Measurements from ENCODE around the gene DNAJC18.
"Not testable (repeated sequence)": the region's sequence is repeated elsewhere in the genome, so short reads cannot be mapped to it uniquely, and the experiment has no call there.

Gene DNAJC18

DNA sequence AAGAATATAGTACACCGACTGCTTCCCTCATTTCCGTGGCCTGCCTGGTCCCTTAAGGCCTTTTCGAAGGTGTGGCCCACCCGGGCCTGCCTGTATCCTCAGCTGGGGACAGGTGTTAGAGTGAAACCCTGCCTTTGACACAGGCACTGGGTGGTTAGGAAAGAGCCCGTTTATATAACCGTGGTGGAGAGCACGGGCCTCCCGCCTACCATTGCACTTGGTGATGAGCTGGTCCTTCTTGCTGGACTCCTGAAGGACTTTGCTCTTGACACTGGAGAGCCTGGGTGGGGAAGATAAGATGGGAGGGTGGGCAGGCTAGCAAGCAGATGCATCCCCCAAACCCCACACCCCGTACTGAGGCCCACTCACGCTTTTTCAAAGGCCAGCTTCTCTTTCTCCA, 37.8 kb downstream of the DNAJC18 start:
- DNase-seq = no peak

- DNase-seq = no peak
Measured at GRCh38 chr5:139399501-139400121, 39.7 kb downstream of the DNAJC18 start.

DNA sequence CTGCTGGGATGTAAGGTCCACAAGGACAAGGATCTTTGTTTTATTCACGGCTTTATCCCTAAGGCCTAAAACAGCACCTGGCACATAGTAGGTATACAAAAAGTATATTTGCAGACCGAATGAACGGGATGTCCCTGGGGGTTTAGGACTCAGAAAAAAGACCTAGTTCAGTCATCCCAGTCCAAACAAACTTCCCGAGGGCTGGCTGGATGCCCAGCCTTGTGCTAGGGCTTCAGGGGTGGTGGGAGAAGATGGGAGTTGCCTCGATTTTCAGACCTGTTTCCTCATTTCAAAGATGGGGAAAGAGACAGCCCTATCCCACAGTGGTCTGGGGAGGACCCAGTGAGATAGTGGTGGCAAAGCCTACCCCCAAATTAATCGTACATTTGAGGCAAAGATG, 41.4 kb downstream of the DNAJC18 start:
- no peak for DNase-seq

GRCh38 chr5:139396691-139397090, 42.6 kb downstream of the DNAJC18 start:
- no peak for DNase-seq

DNA sequence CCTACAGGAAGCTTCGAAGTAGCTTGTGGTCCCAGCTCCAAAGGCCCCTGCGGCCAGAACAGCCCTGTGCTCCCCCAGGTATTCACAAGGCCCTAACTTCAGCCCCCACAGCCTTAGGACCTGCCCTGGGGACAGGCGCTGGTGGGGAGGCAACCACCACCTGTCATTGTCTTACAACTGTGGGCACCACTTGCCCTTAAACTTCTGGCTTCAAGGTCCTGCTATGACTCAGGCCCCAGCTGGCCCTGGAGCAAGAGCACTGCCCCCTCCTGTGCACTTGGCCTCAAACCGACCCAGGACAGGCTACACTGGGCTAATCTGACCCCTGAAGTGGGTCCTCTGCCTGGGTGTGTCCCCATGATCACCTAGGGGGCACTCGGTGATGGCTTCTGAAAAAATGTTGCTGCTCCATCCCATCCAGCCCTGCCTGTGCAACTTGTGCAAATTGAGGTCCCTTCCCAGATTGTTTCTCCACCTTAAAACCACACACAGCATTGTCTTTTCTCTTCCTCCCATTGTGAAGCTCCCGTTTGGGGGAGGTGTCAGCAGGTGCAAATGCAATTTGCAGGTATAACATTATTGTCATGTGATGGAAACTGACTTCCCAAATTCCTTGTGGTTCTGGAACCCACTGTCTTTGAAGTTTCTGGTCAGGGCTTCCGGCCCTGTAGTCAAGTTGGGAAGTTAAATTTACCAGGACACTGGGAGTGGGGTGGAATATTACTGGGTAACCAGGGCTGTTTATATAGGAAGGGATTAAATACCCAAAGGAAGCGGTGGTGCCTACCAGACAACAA, 43.3 kb downstream of the DNAJC18 start:
- no peak for DNase-seq

- DNase-seq = no peak
Measured at GRCh38 chr5:139394654-139395566, 44.4 kb downstream of the DNAJC18 start, which contains the start of gene PROB1. PROB1 (minus strand) TSS chr5:139395104; CDS start chr5:139395081, 23 bp downstream.

- DNase-seq = peak; percentile 17
Measured at GRCh38 chr5:139394123-139394653, 45.1 kb downstream of the DNAJC18 start.

DNA sequence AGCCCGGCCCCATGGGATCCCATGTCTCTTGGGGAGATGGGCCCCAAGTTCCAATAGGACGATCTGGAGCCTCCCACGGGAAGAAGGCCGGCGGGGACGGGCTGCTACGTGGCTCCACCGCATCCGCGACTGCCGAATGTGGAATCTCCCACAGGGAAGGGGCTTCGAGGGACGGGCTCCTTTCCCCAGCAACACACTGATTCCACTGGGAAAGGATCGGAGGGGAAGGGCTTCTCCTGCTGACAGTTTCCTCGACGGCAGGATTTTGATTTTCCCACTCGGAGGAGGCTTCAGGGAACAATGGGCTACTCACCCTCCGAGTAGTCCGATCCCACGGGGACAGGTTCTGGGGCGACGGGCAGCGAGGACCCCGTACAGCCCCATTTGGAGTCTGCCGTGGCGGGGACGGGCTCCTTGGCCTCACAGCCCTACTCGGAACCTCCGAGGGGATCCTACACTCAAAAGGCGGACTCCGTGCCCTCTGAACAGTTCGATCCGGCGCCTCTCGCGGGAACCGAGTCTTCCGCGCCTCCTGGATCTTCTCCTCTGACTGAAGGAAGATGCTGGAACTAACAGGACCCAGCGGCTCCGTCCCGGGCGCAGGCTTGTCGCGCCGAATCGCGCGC, 45.7 kb downstream of the DNAJC18 start:
- no peak for DNase-seq

DNA sequence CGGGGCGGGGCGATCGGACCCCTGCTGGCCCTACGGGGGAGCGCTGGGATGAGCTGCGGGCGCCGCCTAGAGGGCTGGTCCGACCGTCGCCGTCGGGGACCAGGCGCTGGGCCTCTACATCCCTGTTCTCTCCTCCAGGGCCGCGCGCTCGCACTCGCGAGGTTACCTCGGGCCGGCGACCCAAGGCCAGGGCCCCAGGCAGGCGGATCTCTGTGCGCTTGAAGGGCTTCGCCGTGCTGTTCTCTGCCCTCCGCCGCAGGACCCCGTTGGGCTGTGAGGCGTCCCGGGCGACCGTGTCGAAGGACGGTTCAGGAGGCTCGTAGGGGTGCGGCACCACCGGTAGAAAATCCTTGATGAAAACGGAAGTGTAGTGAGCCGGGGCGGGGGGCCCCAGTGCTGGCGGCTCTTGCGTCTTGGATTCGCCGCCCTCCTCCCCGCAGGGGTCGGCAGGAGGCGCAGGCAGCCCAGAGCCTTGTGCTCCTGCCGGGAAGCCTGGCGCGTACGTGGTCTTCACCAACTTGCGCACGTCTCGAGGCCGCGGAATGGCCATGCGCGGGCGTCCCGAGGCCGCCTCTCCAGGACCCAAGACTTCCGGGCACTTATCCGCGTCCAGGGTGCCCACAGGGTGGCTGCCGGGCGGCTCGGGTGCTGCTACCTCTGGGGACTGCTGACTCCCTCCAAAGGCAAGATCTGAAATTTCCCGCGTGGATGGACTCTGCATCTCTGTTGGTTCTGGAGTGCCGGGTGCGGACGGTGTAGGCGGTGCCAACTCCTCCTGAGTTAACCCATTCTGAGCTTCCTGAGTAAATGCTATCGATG, 46.4 kb downstream of the DNAJC18 start:
- DNase-seq = peak; percentile 44

DNA sequence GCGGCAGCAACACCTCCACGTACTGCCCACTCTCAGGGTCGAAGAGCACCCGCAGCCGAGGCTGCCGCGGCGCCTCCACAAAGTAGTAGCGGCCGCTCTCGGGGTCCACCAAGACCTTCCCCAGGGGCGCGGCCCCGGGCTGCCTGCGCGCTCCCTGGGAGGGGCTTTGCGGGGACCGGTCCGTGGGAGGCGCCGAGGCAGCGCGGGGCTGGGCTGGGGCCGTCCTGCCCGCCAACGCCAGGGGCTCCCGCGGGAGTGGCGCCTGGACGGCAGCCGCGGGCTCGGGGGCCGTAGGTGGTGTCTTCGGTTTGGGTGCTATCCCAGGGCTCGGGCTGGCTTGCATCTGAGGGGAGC, 47.0 kb downstream of the DNAJC18 start:
- DNase-seq = no peak

GRCh38 chr5:139391570-139392323, 47.6 kb downstream of the DNAJC18 start:
- no peak for DNase-seq

- DNase-seq = no peak
Measured at GRCh38 chr5:139390639-139391569, 48.4 kb downstream of the DNAJC18 start.

DNA sequence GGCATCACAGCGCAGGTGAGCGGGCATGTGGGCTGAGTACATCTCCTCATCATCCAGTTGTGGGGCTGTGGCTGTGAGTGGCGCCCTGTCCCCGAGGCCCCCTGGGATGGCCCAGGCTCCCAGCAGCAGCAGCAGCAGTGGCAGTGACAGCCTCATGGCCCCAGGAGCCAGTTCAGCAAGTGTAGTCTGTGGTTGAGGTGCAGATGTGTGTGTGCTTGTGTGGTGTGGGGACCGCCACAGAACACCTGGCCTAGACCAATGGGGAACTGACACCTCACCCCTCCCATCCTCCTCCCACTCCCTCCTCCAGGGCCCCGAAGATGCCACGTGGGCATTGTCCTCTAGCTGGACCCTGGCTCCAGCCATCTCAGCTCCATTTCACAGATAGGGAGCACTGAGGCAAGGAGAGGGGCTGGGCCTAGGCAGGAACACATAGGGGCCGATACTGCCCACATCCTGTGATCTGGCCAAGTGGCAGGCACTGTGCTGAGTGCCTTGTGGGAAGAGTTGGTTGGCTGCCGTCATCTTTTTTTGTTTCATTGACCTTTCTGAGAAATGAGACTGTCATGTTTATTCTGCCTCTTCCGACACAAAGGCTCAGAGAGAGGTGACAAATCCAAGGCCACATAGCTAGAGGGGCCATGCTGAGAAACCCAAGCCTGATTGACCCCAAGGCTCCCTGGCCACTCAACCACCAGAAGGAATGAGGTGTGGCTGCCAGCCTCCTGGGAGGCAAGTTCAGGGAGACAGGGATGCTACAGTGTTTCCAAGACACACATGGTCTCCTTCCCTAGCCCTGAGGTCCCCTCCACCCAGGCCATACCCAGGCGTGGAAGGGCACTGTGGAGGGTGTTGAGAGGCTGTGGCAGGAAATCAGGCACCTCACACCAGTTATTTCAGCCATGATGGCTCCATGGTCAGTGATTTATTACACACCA, 49.4 kb downstream of the DNAJC18 start, which contains the start of gene MZB1:
MZB1 (minus strand) TSS at position 213 of the 938 bp plus-strand sequence; CDS start at position 156, 57 bp downstream.
- no peak for DNase-seq

DNA sequence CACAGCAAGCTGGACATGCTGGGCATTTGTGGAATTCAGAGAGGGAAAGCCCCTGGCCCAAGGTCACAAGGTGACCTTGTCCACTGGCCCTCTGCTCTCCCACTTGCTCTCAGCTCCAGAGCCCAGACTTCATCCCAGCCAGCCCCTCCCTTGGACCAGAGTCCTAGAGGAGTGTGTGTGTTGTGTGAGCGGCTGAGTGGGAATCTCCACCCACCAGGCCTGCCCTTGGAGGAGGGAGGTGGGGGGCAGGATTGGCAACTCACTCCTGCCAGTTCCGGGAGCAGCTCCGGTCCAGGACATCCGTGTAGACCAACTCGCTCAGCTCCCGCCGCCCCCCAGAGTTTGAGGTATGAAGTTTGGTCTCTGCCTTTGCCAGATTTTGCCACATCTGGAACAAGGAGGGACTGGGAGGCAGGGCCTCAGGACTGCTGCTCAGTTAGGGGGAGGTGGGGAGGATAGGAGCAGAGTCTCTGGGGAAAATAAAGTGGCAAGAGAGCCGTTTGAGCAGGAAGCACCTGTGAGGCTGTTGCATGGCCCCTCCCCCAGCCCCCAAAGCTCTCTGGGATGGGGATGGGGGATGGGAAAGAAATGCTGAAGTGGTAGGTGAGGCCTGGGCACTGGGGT, 51.0 kb downstream of the DNAJC18 start:
- DNase-seq = no peak

DNA sequence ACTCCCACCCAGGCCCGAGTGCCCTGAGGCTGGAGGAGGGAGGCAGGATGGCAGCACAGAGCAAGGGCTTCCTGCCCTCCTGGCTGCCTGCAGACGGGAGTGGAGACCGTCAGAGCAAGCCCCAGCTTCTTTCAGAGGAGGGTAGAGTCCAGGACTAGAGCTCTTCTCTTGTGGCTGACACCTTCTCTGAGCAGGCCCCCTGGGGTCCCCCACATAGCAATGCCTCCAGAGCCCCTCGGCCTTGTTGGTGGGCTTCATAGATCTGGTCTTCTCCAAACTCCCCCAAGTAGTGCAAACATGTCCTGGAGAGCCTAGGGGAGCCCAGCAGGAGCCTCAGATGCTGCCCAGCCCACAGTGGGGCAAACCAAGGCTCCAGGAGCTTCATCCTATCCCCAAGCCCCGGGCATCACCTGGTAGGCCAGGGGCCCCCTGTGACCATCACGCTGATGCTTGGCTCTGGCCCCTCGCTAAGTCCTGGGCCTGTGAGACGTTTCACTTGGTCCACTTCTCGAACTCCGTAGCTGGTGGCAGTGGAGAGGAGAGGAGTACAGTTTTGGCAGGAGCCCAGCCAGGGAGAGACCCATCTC, 51.6 kb downstream of the DNAJC18 start:
- DNase-seq = no peak

DNA sequence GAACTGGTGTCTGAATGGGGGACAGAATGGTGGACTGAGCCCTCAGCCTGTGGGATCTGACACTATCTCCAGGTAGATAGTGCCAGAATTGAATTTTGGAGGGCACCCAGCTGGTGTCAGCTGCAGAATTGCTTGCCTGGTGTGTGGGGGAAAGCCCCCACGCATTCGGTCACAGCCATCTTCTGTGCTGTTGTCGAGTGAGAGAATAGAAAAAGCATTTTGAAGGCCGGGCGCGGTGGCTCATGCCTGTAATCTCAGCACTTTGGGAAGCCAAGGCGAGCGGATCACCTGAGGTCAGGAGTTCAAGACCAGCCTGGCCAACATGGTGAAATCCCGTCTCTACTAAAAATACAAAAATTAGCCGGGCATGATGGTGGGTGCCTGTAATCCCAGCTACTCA, 52.4 kb downstream of the DNAJC18 start:
- DNase-seq = not testable (repeated sequence)

GRCh38 chr5:139386050-139386438, 53.3 kb downstream of the DNAJC18 start:
- DNase-seq = no peak
